Panc1 (cell line): ENCODE results near the gene ZBTB33. TPM values are rescaled to one million over a fixed set of nuclear protein-coding genes. Genes with fewer than 3 reads are reported as not detected.

Experiments
- ATAC-seq: fragments of 200-7000 bp; cut with Tn5 transposase; 2 replicates; pipeline ENCODE4 v1.9.1; 2020; ENCODE audit warnings: mild to moderate bottlenecking, moderate library complexity
- BruUV-seq: library from RNA; stranded (reverse); fragments of 400-500 nt; replicated peaks from 2 replicates; lab custom pipeline; 2021; lab: Mats Ljungman, UMichigan
- CTCF ChIA-PET: fragments of 300-600 bp; sonication (Branson Sonifier 250); formaldehyde crosslinking; loops from one replicate; lab custom pipeline; 2022; ENCODE audit warnings: antibody characterized with exemption; lab: Charles Lee
- POLR2A ChIA-PET: fragments of 300-600 bp; sonication (Branson Sonifier 250); formaldehyde crosslinking; loops from one replicate; lab custom pipeline; 2022; ENCODE audit warnings: antibody characterized with exemption; lab: Charles Lee
- DNase-seq: peaks from one replicate; pipeline ENCODE4 v3.0.0-alpha.2; 2010; ENCODE audit warnings: low read depth, low spot score
- H3K27ac ChIP-seq: 2 replicates; pipeline ENCODE4 v1.5.1; 2011; ENCODE audit warnings: mild to moderate bottlenecking, low read length, inconsistent platforms
- H3K27me3 ChIP-seq: fragments of 200-500 bp; sonication (Bioruptor generic); 2 replicates; pipeline ENCODE4 v1.6.0; 2014; ENCODE audit warnings: low read length, inconsistent platforms; ENCODE audit not compliant: control insufficient read depth, insufficient read depth
- H3K36me3 ChIP-seq: fragments of 200-500 bp; sonication (Bioruptor generic); 2 replicates; pipeline ENCODE4 v1.5.1; 2014; ENCODE audit warnings: inconsistent platforms, mild to moderate bottlenecking, low read length, moderate library complexity; ENCODE audit not compliant: control insufficient read depth, insufficient read depth
- H3K4me1 ChIP-seq: 2 replicates; pipeline ENCODE4 v1.5.1; 2011; ENCODE audit warnings: inconsistent platforms, mild to moderate bottlenecking, low read length, moderate library complexity; ENCODE audit not compliant: control insufficient read depth, insufficient read depth
- H3K4me3 ChIP-seq, 2 experiments: 2 replicates each; pipeline ENCODE4 v1.5.1; 2011 to 2012; ENCODE audit warnings: low read depth in 2 of 2, low read length in 2 of 2, mild to moderate bottlenecking in 2 of 2, inconsistent platforms in 1 of 2, moderate library complexity in 1 of 2
- H3K9me3 ChIP-seq: fragments of 200-500 bp; sonication (Bioruptor generic); 2 replicates; pipeline ENCODE4 v1.5.1; 2014; ENCODE audit warnings: low read depth, mild to moderate bottlenecking, inconsistent platforms, low read length, moderate library complexity; ENCODE audit not compliant: control insufficient read depth, insufficient read depth
- POLR2AphosphoS5 ChIP-seq: IDR thresholded peaks from 2 replicates; pipeline ENCODE4 v1.6.1; 2012; ENCODE audit warnings: mild to moderate bottlenecking, low read depth, low read length, moderate library complexity
- SIN3A ChIP-seq: IDR thresholded peaks from 2 replicates; pipeline ENCODE4 v1.6.1; 2012; ENCODE audit warnings: low read depth, mild to moderate bottlenecking, low read length, moderate library complexity, borderline replicate concordance; ENCODE audit not compliant: insufficient read depth
- TCF7L2 ChIP-seq: IDR thresholded peaks from 2 replicates; pipeline ENCODE4 v1.6.1; 2011; ENCODE audit warnings: mild to moderate bottlenecking, low read depth, low read length, inconsistent platforms
- in situ Hi-C: cut with HindIII; loops from 2 replicates; pipeline ENCODE4 v1.10.0; 2016; ENCODE audit warnings: low sequenced_read_pairs, low pct_unique_long_range_greater_than_20kb
- intact Hi-C: fragments of 100-400 bp; cut with micrococcal nuclease; formaldehyde crosslinking; loops from one replicate; pipeline ENCODE4 v1.10.0; 2022; ENCODE audit not compliant: unreplicated experiment
- total RNA-seq: library from RNA; stranded (reverse); gene quantifications from one replicate; pipeline ENCODE4 v1.2.1, GENCODE V29; 2021; ENCODE audit not compliant: unreplicated experiment
- TF ChIP-seq, protein P1 (sequence below): fragments of 450-650 bp; IDR thresholded peaks from 2 replicates; pipeline ENCODE4 v1.5.1; 2017; ENCODE audit warnings: mild to moderate bottlenecking
- TF ChIP-seq, protein P2 (sequence below), 2 experiments: IDR thresholded peaks; 2 replicates each; pipeline ENCODE4 v1.6.1; 2011 to 2012; ENCODE audit warnings: low read depth in 2 of 2, control low read depth in 1 of 2, low read length in 1 of 2, mild to moderate bottlenecking in 1 of 2, moderate library complexity in 1 of 2; ENCODE audit not compliant: insufficient read depth in 1 of 2

Gene ZBTB33
- total RNA-seq, 1 experiment from 2014 or later: 21.5 TPM

DNA sequence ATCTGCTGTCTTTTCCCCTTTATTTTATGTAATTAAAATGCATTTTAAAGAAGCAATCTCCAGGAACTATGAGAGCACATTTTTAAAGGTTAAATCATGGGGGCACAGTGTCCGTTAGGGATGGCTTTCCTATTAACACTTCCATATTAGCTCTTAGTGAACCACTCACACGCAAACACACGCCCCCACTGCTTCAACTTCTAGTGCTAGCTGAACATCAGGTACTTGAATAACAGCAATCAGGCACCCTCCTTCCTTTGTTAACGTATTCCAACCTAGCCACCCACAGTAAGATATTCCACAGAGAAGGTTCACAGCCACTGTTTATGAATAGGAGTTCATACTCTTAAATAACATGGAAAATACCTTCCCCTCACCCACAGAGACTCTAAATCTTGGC lies 51.3 kb downstream of the ZBTB33 start:
- DNase-seq (no peak), ATAC-seq (no peak)
- Histone ChIP-seq H3K27ac (no peak overlapping the region), H3K36me3 (no peaks in the 10 kb centered on the region), H3K9me3 (no peaks in the 10 kb centered on the region), H3K27me3 (peaks cover 11% of the 10 kb centered on the region), H3K4me3 (no peak overlapping the region), H3K4me1 (no peaks in the 10 kb centered on the region; the same call in 1 of the 2 replicates)
- intact Hi-C loops: loop anchor here (10.0 kb wide), 1 partner anchor 47 kb away; the partner anchor contains the start of gene ZBTB33
- CTCF ChIA-PET: interaction anchor here (0.7 kb wide), 1 partner anchor 53 kb away, joined by 6 read pairs; no protein-coding TSS in a partner anchor
- POLR2A ChIA-PET: interaction anchor here (0.5 kb wide), 1 partner anchor 36 kb away, joined by 9 read pairs; no protein-coding TSS in a partner anchor
- BruUV-seq: no TSS peak
- TF ChIP-seq, protein P1, sequence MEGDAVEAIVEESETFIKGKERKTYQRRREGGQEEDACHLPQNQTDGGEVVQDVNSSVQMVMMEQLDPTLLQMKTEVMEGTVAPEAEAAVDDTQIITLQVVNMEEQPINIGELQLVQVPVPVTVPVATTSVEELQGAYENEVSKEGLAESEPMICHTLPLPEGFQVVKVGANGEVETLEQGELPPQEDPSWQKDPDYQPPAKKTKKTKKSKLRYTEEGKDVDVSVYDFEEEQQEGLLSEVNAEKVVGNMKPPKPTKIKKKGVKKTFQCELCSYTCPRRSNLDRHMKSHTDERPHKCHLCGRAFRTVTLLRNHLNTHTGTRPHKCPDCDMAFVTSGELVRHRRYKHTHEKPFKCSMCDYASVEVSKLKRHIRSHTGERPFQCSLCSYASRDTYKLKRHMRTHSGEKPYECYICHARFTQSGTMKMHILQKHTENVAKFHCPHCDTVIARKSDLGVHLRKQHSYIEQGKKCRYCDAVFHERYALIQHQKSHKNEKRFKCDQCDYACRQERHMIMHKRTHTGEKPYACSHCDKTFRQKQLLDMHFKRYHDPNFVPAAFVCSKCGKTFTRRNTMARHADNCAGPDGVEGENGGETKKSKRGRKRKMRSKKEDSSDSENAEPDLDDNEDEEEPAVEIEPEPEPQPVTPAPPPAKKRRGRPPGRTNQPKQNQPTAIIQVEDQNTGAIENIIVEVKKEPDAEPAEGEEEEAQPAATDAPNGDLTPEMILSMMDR: no peak
- TF ChIP-seq, protein P2, sequence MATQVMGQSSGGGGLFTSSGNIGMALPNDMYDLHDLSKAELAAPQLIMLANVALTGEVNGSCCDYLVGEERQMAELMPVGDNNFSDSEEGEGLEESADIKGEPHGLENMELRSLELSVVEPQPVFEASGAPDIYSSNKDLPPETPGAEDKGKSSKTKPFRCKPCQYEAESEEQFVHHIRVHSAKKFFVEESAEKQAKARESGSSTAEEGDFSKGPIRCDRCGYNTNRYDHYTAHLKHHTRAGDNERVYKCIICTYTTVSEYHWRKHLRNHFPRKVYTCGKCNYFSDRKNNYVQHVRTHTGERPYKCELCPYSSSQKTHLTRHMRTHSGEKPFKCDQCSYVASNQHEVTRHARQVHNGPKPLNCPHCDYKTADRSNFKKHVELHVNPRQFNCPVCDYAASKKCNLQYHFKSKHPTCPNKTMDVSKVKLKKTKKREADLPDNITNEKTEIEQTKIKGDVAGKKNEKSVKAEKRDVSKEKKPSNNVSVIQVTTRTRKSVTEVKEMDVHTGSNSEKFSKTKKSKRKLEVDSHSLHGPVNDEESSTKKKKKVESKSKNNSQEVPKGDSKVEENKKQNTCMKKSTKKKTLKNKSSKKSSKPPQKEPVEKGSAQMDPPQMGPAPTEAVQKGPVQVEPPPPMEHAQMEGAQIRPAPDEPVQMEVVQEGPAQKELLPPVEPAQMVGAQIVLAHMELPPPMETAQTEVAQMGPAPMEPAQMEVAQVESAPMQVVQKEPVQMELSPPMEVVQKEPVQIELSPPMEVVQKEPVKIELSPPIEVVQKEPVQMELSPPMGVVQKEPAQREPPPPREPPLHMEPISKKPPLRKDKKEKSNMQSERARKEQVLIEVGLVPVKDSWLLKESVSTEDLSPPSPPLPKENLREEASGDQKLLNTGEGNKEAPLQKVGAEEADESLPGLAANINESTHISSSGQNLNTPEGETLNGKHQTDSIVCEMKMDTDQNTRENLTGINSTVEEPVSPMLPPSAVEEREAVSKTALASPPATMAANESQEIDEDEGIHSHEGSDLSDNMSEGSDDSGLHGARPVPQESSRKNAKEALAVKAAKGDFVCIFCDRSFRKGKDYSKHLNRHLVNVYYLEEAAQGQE (IDR thresholded peaks at IDR 0.05; ENCODE audit: insufficient read depth in 1 of 2, low read depth in 2 of 2, low read length in 1 of 2): no peak
- no peak for TF ChIP-seq POLR2AphosphoS5
- no peak for TF ChIP-seq TCF7L2
- TF ChIP-seq SIN3A: no peak
- in situ Hi-C loops: no loop called here

DNA sequence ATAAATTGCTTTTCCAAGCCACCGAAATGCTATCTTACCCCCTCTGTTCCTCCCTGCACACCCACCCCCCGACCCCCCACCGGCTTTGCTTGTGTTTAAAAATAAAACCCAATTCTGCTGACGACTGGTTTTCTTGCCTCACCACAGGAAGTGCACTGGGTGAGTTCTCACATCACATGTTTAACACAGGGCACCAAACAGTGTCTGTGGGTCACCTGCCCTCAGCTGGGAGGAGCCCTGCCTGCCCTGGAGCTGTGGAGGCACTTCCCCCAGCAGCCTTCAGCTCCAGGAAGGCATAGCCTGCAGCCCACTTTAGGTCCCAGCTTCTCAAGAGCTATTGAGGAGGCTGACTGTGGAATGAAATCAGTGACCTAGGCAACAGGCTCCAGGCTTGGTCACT lies 51.8 kb downstream of the ZBTB33 start:
- no peak for ATAC-seq
- in situ Hi-C loops (no loop called here), intact Hi-C loops (loop anchor here (10.0 kb wide), 1 partner anchor 48 kb away; the partner anchor contains the start of gene ZBTB33)
- ChIA-PET CTCF (no interaction called here), POLR2A (interaction anchor here (0.5 kb wide), 1 partner anchor 36 kb away, joined by 9 read pairs; no protein-coding TSS in a partner anchor)
- no peak for DNase-seq
- no TSS peak for BruUV-seq
- no peaks in the 10 kb centered on the region; the same call in 1 of the 2 replicates for H3K4me1 ChIP-seq
- no peak overlapping the region for H3K4me3 ChIP-seq
- no peaks in the 10 kb centered on the region for H3K36me3 ChIP-seq
- no peak overlapping the region for H3K27ac ChIP-seq
- no peaks in the 10 kb centered on the region for H3K9me3 ChIP-seq
- no peak for TF ChIP-seq TCF7L2
- H3K27me3 ChIP-seq: peaks cover 13% of the 10 kb centered on the region

DNA sequence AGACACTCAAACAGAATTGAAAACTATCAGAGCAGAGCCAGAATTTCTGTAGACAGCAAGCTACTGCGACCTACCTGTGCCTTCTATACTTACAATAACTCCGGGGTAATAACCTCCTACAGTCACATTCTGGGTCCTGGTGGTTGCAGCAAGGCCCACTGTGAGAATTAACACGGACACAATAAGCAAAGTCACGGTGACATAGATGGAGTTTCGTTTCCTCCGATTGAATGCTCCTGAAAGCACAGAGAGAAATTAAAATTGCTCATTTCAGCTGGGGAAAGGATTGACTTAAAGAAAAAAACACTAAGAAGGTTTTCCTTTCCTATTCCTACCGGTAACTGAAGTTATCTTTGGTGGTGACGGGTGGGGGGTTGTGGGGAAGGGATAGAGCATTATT lies 53.6 kb downstream of the ZBTB33 start:
- POLR2A ChIA-PET: no interaction called here
- no TSS peak for BruUV-seq
- in situ Hi-C loops: no loop called here

More for the DNA sequence above, 53.6 kb downstream of the ZBTB33 start:
- Histone ChIP-seq H3K4me1 (no peaks in the 10 kb centered on the region), H3K36me3 (no peaks in the 10 kb centered on the region), H3K27ac (no peak overlapping the region), H3K27me3 (peaks cover 14% of the 10 kb centered on the region), H3K9me3 (no peaks in the 10 kb centered on the region), H3K4me3 (no peak overlapping the region)
- intact Hi-C loops: loop anchor here (10.0 kb wide), 1 partner anchor 49 kb away; the partner anchor contains the start of gene ZBTB33
- DNase-seq: no peak
- no peak for ATAC-seq
- TF ChIP-seq, protein P2 (IDR thresholded peaks at IDR 0.05; ENCODE audit: insufficient read depth in 1 of 2, low read depth in 2 of 2, low read length in 1 of 2): no peak
- CTCF ChIA-PET: no interaction called here
